Measurements from ENCODE around the gene TM6SF1. TPM values are rescaled to one million over a fixed set of nuclear protein-coding genes. Genes with fewer than 3 reads are reported as not detected.

Gene TM6SF1
- total RNA-seq, 1 experiment from 2014 or later = 0.69 TPM

GRCh38 chr15:83164771-83165404 is 57.4 kb downstream of the TM6SF1 start:
- ChIA-PET POLR2A (no interaction called here), CTCF (no interaction called here)
- no peaks in the 10 kb centered on the region for H3K4me1 ChIP-seq (ENCODE audit: control insufficient read depth, insufficient read depth, low read length)
- ATAC-seq (no peak), DNase-seq (ENCODE audit: low read depth, low spot score) (no peak)
- no peak overlapping the region for H3K27ac ChIP-seq (ENCODE audit: low read length)
- no peak for TF ChIP-seq TCF7L2 (IDR thresholded peaks at IDR 0.05; ENCODE audit: low read depth, low read length)
- TF ChIP-seq CTCF (IDR thresholded peaks at IDR 0.05) = no peak
- TF ChIP-seq, protein P1, sequence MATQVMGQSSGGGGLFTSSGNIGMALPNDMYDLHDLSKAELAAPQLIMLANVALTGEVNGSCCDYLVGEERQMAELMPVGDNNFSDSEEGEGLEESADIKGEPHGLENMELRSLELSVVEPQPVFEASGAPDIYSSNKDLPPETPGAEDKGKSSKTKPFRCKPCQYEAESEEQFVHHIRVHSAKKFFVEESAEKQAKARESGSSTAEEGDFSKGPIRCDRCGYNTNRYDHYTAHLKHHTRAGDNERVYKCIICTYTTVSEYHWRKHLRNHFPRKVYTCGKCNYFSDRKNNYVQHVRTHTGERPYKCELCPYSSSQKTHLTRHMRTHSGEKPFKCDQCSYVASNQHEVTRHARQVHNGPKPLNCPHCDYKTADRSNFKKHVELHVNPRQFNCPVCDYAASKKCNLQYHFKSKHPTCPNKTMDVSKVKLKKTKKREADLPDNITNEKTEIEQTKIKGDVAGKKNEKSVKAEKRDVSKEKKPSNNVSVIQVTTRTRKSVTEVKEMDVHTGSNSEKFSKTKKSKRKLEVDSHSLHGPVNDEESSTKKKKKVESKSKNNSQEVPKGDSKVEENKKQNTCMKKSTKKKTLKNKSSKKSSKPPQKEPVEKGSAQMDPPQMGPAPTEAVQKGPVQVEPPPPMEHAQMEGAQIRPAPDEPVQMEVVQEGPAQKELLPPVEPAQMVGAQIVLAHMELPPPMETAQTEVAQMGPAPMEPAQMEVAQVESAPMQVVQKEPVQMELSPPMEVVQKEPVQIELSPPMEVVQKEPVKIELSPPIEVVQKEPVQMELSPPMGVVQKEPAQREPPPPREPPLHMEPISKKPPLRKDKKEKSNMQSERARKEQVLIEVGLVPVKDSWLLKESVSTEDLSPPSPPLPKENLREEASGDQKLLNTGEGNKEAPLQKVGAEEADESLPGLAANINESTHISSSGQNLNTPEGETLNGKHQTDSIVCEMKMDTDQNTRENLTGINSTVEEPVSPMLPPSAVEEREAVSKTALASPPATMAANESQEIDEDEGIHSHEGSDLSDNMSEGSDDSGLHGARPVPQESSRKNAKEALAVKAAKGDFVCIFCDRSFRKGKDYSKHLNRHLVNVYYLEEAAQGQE (IDR thresholded peaks at IDR 0.05; ENCODE audit: insufficient read depth in 1 of 2, low read depth in 2 of 2, low read length in 1 of 2) = no peak
- no peak for TF ChIP-seq SIN3A (IDR thresholded peaks at IDR 0.05; ENCODE audit: borderline replicate concordance, insufficient read depth, low read depth, low read length)
- TF ChIP-seq POLR2AphosphoS5 (IDR thresholded peaks at IDR 0.05; ENCODE audit: low read depth, low read length) = no peak
- no peaks in the 10 kb centered on the region for H3K9me3 ChIP-seq (ENCODE audit: control insufficient read depth, insufficient read depth, low read depth, low read length)
- no peaks in the 10 kb centered on the region for H3K27me3 ChIP-seq (ENCODE audit: control insufficient read depth, insufficient read depth, low read length)
- intact Hi-C loops (cut with micrococcal nuclease; ENCODE audit: unreplicated experiment) = no loop called here
- no TSS peak for BruUV-seq (replicated peaks)
- no peaks in the 10 kb centered on the region for H3K36me3 ChIP-seq (ENCODE audit: control insufficient read depth, insufficient read depth, low read length)
- in situ Hi-C loops (cut with HindIII; ENCODE audit: low pct_unique_long_range_greater_than_20kb, low sequenced_read_pairs) = no loop called here
- H3K4me3 ChIP-seq (ENCODE audit: low read depth in 2 of 2, low read length in 2 of 2) = no peak overlapping the region

GRCh38 chr15:83166218-83166617 is 58.8 kb downstream of the TM6SF1 start:
- Histone ChIP-seq H3K36me3 (ENCODE audit: control insufficient read depth, insufficient read depth, low read length) (no peaks in the 10 kb centered on the region), H3K27me3 (ENCODE audit: control insufficient read depth, insufficient read depth, low read length) (no peaks in the 10 kb centered on the region), H3K4me1 (ENCODE audit: control insufficient read depth, insufficient read depth, low read length) (no peaks in the 10 kb centered on the region), H3K27ac (ENCODE audit: low read length) (no peak overlapping the region), H3K4me3 (ENCODE audit: low read depth in 2 of 2, low read length in 2 of 2) (no peak overlapping the region), H3K9me3 (ENCODE audit: control insufficient read depth, insufficient read depth, low read depth, low read length) (no peaks in the 10 kb centered on the region)
- no peak for DNase-seq (ENCODE audit: low read depth, low spot score)
- no peak for ATAC-seq
- TF ChIP-seq POLR2AphosphoS5 (IDR thresholded peaks at IDR 0.05; ENCODE audit: low read depth, low read length) = no peak
- no peak for TF ChIP-seq CTCF (IDR thresholded peaks at IDR 0.05)
- TF ChIP-seq TCF7L2 (IDR thresholded peaks at IDR 0.05; ENCODE audit: low read depth, low read length) = no peak
- TF ChIP-seq SIN3A (IDR thresholded peaks at IDR 0.05; ENCODE audit: borderline replicate concordance, insufficient read depth, low read depth, low read length) = no peak
- TF ChIP-seq, protein P1 (IDR thresholded peaks at IDR 0.05; ENCODE audit: insufficient read depth in 1 of 2, low read depth in 2 of 2, low read length in 1 of 2) = no peak
- in situ Hi-C loops (cut with HindIII; ENCODE audit: low pct_unique_long_range_greater_than_20kb, low sequenced_read_pairs) (no loop called here), intact Hi-C loops (cut with micrococcal nuclease; ENCODE audit: unreplicated experiment) (no loop called here)
- CTCF ChIA-PET = interaction anchor here (0.7 kb wide), 1 partner anchor 635 kb away, joined by 3 read pairs; no protein-coding TSS in a partner anchor
- POLR2A ChIA-PET = no interaction called here
- BruUV-seq (replicated peaks) = no TSS peak

Data from Panc1 (cell line).